WTC11 (cell line): ENCODE measurements around the gene CDH16.
"Not testable (repeated sequence)": the region's sequence is repeated elsewhere in the genome, so short reads cannot be mapped to it uniquely, and the experiment has no call there.

Experiments used
- CTCF ChIP-seq: fragments of 200-600 bp; IDR thresholded peaks from 2 replicates; pipeline ENCODE4 v1.8.0; 2022; ENCODE audit warnings: antibody characterized with exemption
- E2F4 ChIP-seq: sonication (generic); formaldehyde crosslinking; IDR thresholded peaks from 2 replicates; pipeline ENCODE4 v1.8.1; 2022; ENCODE audit warnings: low read depth, mild to moderate bottlenecking, moderate library complexity, missing genetic modification reagents, borderline replicate concordance
- E2F5 ChIP-seq: sonication (generic); formaldehyde crosslinking; IDR thresholded peaks from 2 replicates; pipeline ENCODE4 v1.8.1; 2022; ENCODE audit warnings: mild to moderate bottlenecking, moderate library complexity, missing genetic modification reagents
- PREB ChIP-seq: sonication (generic); formaldehyde crosslinking; IDR thresholded peaks from 2 replicates; pipeline ENCODE4 v1.8.1; 2022; ENCODE audit warnings: mild to moderate bottlenecking, missing genetic modification reagents, moderate library complexity, borderline replicate concordance
- TCF7 ChIP-seq: sonication (generic); formaldehyde crosslinking; IDR thresholded peaks from 2 replicates; pipeline ENCODE4 v1.8.0; 2022; ENCODE audit warnings: mild to moderate bottlenecking, low read depth, missing genetic modification reagents, moderate library complexity

GRCh38 chr16:66934839-66935313, 16.2 kb upstream of the CDH16 start:
- TF ChIP-seq TCF7 (CRISPR knock-in tag); E2F5 (CRISPR knock-in tag); CTCF; PREB (CRISPR knock-in tag); E2F4 (CRISPR knock-in tag): not testable (repeated sequence)
